ENCODE data around the gene PDCL2.
"Not testable (repeated sequence)": the region's sequence is repeated elsewhere in the genome, so short reads cannot be mapped to it uniquely, and the experiment has no call there.

PDCL2 gene

GRCh38 chr4:55592014-55592413 is at the start of gene PDCL2:
PDCL2 (minus strand) TSS chr4:55592245; CDS start chr4:55592109, 136 bp downstream.
- no peak for DNase-seq (ENCODE audit: low read depth in 2 of 3, low spot score in 1 of 3)

DNA sequence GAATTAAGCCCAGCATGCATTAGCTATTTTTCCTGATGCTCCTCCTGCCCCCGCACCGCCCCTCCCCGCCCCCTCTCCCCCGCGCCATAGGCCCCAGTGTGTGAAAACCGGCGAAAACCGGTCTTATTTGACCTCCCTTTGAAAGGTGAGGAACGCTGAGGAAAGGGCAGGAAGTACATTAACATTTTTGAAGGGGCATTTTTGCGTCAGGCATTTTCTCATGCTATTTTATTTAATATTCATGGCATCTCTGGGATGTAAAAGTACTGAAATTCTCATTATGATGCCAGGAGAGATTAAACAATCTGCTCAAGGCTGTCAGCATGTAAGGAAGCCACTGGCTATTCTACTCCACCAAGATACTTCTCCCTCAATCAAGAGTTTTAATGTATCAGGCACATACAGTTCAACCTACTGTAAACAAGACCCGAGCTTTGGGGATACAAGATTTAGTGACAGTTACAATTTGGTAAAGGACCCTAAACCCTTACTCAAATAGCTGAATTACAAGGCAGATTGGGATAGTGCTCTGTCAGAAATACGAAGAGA is 45.3 kb upstream of the PDCL2 start:
- no peak for DNase-seq (ENCODE audit: low read depth in 2 of 3, low spot score in 1 of 3)

- DNase-seq (ENCODE audit: low read depth in 2 of 3, low spot score in 1 of 3) = no peak
Measured at GRCh38 chr4:55636656-55636999, 44.6 kb upstream of the PDCL2 start.

GRCh38 chr4:55635741-55636655 is 44.0 kb upstream of the PDCL2 start, which contains the start of gene NMU:
NMU (minus strand) TSS chr4:55636298; CDS start chr4:55636192, 106 bp downstream.
- peak in 2 of 3 donors; percentile 6 to 20 for DNase-seq (ENCODE audit: low read depth in 2 of 3, low spot score in 1 of 3)

GRCh38 chr4:55635282-55635681 is 43.2 kb upstream of the PDCL2 start:
- no peak for DNase-seq (ENCODE audit: low read depth in 2 of 3, low spot score in 1 of 3)

DNA sequence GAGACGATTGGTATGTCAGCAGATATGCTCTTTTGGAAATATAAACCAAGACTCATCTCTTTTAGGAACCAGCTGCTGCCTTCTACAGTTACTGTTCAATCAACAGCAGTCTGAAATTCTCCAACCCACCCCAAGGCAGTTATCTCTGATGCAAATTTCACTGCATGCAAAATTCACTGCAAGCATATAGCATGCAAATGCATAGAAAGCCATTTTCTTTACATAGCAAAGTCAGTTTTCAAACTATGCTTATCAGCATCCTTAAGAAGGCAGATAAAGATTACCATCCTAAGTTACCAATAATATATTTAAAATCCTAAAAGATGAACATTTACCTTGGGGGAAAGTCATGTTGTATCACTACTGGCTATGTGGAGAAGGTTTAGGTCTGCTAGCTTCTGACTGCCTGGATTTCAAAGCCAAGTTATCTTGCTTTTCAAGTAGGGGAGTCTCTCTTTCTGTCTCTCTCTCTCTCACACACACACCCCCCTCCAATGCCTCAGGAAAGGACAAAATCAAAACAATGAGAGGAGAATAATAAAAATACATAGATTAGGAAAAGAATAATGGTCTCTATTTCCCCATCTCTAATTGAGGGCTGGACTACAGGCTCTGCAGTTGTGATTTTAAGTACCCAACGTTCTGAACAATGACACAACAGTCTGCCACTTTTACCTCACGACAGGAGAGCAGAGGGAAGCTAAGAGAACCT is 42.5 kb upstream of the PDCL2 start:
- DNase-seq (ENCODE audit: low read depth in 2 of 3, low spot score in 1 of 3) = no peak

DNA sequence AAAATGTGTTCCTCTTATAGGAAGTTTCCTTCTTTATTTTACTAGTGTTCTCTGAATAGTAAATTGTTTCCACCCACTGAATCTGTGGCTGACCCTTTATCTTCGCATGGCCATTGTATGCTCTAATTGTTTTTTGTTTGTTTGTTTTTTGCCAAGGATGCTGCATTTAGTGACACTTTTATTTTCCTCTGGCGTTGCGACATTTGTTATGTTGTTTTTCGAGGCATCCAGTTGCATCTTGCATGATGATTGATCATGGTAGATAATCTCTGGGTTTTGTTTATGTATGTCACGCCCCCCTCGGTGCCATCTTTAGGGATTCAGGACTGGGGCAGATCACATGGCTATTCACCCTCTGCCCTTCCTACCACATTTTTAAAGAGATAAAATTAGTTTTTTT is 41.9 kb upstream of the PDCL2 start:
- DNase-seq (ENCODE audit: low read depth in 2 of 3, low spot score in 1 of 3) = no peak

DNA sequence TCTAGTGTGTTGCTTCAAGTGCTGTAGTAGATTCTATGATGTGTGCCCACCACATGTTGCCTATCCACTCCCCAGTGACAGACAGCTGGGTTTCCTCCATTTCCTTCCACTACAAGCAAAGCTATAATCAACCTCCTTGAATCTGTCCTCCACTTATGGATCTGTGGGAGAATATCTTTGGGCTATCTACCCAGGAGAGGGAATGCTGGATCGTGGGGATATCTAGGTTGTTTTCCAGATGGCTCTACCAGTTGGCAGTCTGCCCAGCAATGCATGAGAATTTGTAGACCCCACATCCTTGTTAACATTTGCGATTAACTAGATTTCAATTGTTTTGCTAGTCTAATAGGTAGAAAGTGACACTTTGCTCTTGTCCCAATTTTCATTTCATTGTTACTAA is 33.8 kb upstream of the PDCL2 start:
- DNase-seq (ENCODE audit: low read depth in 2 of 3, low spot score in 1 of 3) = no peak

GRCh38 chr4:55624063-55624462 is 32.0 kb upstream of the PDCL2 start:
- not testable (repeated sequence) for DNase-seq (ENCODE audit: low read depth in 2 of 3, low spot score in 1 of 3)

- no peak for DNase-seq (ENCODE audit: low read depth in 2 of 3, low spot score in 1 of 3)
Measured at GRCh38 chr4:55618546-55619143, 26.6 kb upstream of the PDCL2 start.

DNA sequence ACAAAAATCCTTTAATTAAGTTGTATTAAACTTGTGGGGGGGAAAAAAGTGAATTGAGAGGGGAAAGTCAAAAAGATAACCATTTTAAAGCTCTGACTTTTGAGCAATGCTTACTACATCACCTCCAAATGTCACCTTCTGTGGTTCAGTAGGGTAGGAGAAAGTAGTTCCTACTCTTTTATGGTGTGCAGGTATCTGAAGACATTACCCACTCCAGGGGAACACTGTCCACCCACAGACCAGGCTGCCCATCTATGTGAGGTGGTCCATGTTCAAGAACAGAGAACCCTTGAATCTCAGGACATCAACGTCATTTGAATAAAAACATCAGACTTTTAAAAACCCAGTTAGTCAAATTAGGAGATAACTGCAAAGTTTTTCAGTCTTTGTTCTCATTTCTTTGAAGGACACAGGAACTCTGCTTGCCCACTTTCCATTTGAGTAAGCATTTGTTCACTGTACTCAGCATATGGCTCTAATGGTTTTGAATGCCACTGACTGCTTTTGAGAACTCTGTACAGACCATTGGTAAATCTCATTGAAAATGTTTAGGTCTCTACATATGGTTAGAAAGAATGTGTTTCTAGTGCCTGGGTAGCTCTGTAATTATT is 25.6 kb upstream of the PDCL2 start:
- no peak for DNase-seq (ENCODE audit: low read depth in 2 of 3, low spot score in 1 of 3)

GRCh38 chr4:55615008-55615407 is 23.0 kb upstream of the PDCL2 start:
- DNase-seq (ENCODE audit: low read depth in 2 of 3, low spot score in 1 of 3) = no peak

DNA sequence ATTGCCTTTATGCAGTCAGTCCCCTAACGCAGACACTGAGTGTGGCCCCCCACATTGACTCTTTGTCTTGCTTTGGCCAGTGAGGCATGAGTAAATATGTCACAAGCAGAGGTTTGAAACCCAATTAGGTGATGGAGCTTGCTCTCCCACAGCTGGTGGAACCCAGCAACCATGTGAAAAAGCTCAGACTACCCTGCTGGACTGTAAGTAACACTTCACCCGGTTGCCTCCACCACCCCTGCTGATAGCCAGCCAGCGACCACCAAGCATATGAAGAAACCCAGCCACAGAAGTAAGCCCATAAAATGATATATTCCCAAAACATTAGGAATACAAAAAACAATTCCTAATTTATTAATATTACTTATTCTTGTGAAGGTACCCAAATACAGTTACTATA is 21.6 kb upstream of the PDCL2 start:
- no peak for DNase-seq (ENCODE audit: low read depth in 2 of 3, low spot score in 1 of 3)

DNA sequence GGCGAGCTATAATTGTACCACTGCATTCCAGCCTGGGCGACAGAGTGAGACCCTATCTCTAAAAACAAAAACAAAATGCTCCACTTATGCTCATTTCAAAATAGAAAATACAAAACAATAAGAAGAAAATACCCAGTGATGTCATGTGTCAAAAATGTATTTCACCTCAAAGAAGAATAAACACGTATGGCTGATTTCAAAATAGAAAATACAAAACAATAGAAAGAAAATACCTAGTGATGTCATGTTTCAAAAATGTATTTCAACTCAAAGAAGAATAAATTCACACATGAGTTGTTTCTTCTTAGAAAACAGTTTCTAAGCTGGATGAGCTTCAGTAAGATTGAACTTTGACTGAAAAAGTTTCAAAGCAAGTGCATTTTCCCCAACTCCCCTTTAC is 20.3 kb upstream of the PDCL2 start:
- DNase-seq (ENCODE audit: low read depth in 2 of 3, low spot score in 1 of 3) = no peak

GRCh38 chr4:55611358-55612059 is 19.5 kb upstream of the PDCL2 start:
- no peak for DNase-seq (ENCODE audit: low read depth in 2 of 3, low spot score in 1 of 3)

DNA sequence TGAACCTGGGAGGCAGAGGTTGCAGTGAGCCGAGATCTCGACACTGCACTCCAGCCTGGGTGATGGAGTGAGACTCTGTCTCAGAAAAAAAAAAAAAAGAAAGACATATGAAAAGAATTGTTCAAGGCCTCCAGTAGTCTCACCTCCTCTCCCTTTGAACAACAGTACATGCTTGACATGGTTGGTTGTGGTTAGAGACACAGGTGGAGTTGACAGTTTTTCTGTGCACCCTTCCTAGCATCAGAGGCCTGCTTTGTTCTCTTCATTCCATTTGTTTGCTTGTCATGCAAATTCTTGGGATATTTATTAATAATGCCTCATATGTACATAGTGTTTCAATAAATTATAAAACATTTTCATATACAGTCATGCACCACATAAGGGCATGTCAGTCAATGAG is 18.3 kb upstream of the PDCL2 start:
- DNase-seq (ENCODE audit: low read depth in 2 of 3, low spot score in 1 of 3) = no peak

- no peak for DNase-seq (ENCODE audit: low read depth in 2 of 3, low spot score in 1 of 3)
Measured at GRCh38 chr4:55609393-55609866, 17.4 kb upstream of the PDCL2 start.

GRCh38 chr4:55608591-55608990 is 16.5 kb upstream of the PDCL2 start:
- DNase-seq (ENCODE audit: low read depth in 2 of 3, low spot score in 1 of 3) = no peak

- DNase-seq (ENCODE audit: low read depth in 2 of 3, low spot score in 1 of 3) = no peak
Measured at GRCh38 chr4:55604996-55605395, 13.0 kb upstream of the PDCL2 start.

GRCh38 chr4:55600640-55601039 is 8.6 kb upstream of the PDCL2 start:
- no peak for DNase-seq (ENCODE audit: low read depth in 2 of 3, low spot score in 1 of 3)

Measured in stimulated activated CD4-positive, alpha-beta T cell treated with anti-CD3 and anti-CD28 coated beads, Interleukin-12 subunit alpha, Interleukin-12 subunit beta, amount 100 ng/mL, for 48 hours (primary cell).